ENCODE results near the gene MOK. TPM values are rescaled to one million over a fixed set of nuclear protein-coding genes. Genes with fewer than 3 reads are reported as not detected.
"Not testable (repeated sequence)": the region's sequence is repeated elsewhere in the genome, so short reads cannot be mapped to it uniquely, and the experiment has no call there.

MOK gene
- total and polyA plus RNA-seq, 4 donors: 10.0 to 28.3 (median 13.6) TPM

DNA sequence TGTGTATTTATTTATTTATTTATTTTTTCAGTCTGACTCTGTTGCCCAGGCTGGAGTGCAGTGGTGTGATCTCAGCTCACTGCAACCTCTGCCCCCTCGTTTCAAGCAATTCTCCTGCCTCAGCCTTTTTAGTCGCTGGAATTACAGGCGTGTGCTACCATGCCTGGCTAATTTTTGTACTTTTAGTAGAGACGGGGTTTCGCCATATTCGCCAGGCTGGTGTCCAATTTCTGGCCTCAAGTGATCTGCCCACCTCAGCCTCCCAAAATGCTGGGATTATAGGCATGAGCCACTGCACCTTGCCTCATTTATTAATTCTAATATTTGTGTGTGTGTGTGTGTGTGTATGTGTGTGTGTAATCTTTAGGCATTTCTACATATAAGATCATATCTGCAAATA lies 24.4 kb upstream of the MOK start:
- DNase-seq; H3K4me3 ChIP-seq (ENCODE audit: low read length in 2 of 2); H3K27ac ChIP-seq (ENCODE audit: low read depth in 1 of 2, low read length in 2 of 2); H3K27me3 ChIP-seq (ENCODE audit: control insufficient read depth in 1 of 2, insufficient read depth in 2 of 2, low read length in 1 of 2); H3K36me3 ChIP-seq (ENCODE audit: control insufficient read depth in 1 of 2, insufficient read depth in 2 of 2, low read length in 1 of 2); H3K4me1 ChIP-seq (ENCODE audit: control insufficient read depth in 1 of 2, insufficient read depth in 2 of 2, low read length in 2 of 2); intact Hi-C loops (cut with DNase I); H3K9me3 ChIP-seq (ENCODE audit: control insufficient read depth, low read length); ATAC-seq (ENCODE audit: low FRiP score): not testable (repeated sequence)
- 91 to 94% methylated on average over 6 of the region's 6 CpGs for WGBS, 2 donors

DNA sequence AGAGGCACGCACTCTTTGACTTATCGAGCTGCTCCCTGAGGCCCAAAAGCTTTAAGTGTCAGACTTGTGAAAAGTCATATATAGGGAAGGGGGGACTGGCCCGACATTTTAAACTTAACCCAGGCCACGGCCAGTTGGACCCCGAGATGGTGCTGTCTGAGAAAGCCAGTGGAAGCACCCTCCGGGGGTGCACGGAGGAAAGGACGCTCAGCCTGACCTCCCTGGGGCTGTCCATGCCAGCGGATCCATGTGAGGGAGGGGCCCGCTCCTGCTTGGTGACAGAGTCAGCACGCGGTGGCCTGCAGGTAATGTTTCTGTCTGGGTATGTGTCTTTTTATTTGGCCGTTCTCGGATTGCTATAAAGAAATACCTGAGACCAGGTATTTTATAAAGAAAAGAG lies 21.6 kb upstream of the MOK start:
- peaks cover 0 to 2% of the 10 kb centered on the region in 2 donors for H3K36me3 ChIP-seq (ENCODE audit: control insufficient read depth in 1 of 2, insufficient read depth in 2 of 2, low read length in 1 of 2)
- no peak overlapping the region for H3K27ac ChIP-seq (ENCODE audit: low read depth in 1 of 2, low read length in 2 of 2)
- DNase-seq (peak in 1 of 2 donors; percentile 57), ATAC-seq (ENCODE audit: low FRiP score) (no peak)
- H3K4me3 ChIP-seq (ENCODE audit: low read length in 2 of 2): no peak overlapping the region
- no peaks in the 10 kb centered on the region for H3K4me1 ChIP-seq (ENCODE audit: control insufficient read depth in 1 of 2, insufficient read depth in 2 of 2, low read length in 2 of 2)
- no peaks in the 10 kb centered on the region for H3K27me3 ChIP-seq (ENCODE audit: control insufficient read depth in 1 of 2, insufficient read depth in 2 of 2, low read length in 1 of 2)
- 90 to 93% methylated on average over 14 of the region's 14 CpGs for WGBS, 2 donors
- intact Hi-C loops (cut with DNase I): no loop called here
- H3K9me3 ChIP-seq (ENCODE audit: control insufficient read depth, low read length): no peaks in the 10 kb centered on the region

DNA sequence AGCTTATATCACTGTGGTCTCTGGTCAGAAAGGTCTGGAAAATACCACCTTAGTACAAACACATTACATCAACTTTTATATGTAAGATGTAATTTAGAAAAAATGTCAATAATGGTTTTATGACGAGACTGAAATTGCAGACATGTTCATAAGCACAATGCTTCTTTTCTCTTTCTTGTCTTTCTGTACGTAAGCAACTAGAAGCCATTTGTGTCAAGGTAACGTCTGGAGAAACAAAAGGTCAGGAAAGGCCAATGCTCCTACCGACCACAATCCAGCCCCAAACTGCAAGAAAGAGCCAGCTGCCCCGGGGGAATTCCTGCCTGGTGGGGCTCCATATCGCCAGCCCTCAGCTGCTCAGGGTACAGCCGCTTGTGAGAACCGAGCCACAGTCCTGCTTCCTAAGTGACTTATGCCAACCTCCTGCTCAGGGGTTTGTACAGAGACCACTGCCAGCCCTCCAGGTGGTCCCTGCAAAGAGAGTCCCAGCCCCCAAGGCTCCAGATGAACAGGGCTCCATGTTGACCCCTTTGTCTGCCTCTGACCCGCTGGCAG lies 20.9 kb upstream of the MOK start:
- no peaks in the 10 kb centered on the region for H3K27me3 ChIP-seq (ENCODE audit: control insufficient read depth in 1 of 2, insufficient read depth in 2 of 2, low read length in 1 of 2)
- intact Hi-C loops (cut with DNase I): no loop called here
- no peaks in the 10 kb centered on the region for H3K9me3 ChIP-seq (ENCODE audit: control insufficient read depth, low read length)
- peaks cover 0 to 2% of the 10 kb centered on the region in 2 donors for H3K36me3 ChIP-seq (ENCODE audit: control insufficient read depth in 1 of 2, insufficient read depth in 2 of 2, low read length in 1 of 2)
- no peaks in the 10 kb centered on the region for H3K4me1 ChIP-seq (ENCODE audit: control insufficient read depth in 1 of 2, insufficient read depth in 2 of 2, low read length in 2 of 2)
- DNase-seq: peak in 1 of 2 donors; percentile 50
- ATAC-seq (ENCODE audit: low FRiP score): no peak
- WGBS, 2 donors: 68 to 71% methylated on average over 9 of the region's 9 CpGs
- no peak overlapping the region for H3K27ac ChIP-seq (ENCODE audit: low read depth in 1 of 2, low read length in 2 of 2)
- H3K4me3 ChIP-seq (ENCODE audit: low read length in 2 of 2): no peak overlapping the region

DNA sequence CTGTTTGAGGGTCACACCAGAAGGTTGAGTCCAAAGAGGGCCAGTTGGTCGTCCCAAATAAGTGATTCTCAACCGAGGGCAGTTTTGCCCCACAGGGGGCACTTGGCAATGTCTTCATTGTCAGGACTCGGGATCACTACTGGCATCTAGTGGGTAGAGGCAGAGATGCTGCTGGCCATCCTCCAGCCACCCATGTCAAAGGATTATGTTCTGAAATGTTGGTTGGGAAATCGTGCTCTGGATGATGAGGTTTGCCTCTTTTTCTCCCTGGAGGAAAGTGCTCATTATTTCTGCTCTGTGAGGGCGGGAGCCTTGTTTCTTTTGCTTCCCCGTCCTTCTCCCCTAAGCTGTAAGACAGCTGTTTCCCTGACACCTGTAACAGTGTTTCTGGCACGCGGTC lies 18.1 kb upstream of the MOK start:
- Histone ChIP-seq H3K36me3 (ENCODE audit: control insufficient read depth in 1 of 2, insufficient read depth in 2 of 2, low read length in 1 of 2) (peaks cover 0 to 2% of the 10 kb centered on the region in 2 donors), H3K9me3 (ENCODE audit: control insufficient read depth, low read length) (no peaks in the 10 kb centered on the region), H3K27me3 (ENCODE audit: control insufficient read depth in 1 of 2, insufficient read depth in 2 of 2, low read length in 1 of 2) (no peaks in the 10 kb centered on the region), H3K4me3 (ENCODE audit: low read length in 2 of 2) (no peak overlapping the region), H3K4me1 (ENCODE audit: control insufficient read depth in 1 of 2, insufficient read depth in 2 of 2, low read length in 2 of 2) (no peaks in the 10 kb centered on the region), H3K27ac (ENCODE audit: low read depth in 1 of 2, low read length in 2 of 2) (no peak overlapping the region)
- 34% methylated on average over 8 of the region's 8 CpGs for WGBS, 2 donors
- ATAC-seq (ENCODE audit: low FRiP score) (no peak), DNase-seq (peak in 1 of 2 donors; percentile 88)
- intact Hi-C loops (cut with DNase I): no loop called here

DNA sequence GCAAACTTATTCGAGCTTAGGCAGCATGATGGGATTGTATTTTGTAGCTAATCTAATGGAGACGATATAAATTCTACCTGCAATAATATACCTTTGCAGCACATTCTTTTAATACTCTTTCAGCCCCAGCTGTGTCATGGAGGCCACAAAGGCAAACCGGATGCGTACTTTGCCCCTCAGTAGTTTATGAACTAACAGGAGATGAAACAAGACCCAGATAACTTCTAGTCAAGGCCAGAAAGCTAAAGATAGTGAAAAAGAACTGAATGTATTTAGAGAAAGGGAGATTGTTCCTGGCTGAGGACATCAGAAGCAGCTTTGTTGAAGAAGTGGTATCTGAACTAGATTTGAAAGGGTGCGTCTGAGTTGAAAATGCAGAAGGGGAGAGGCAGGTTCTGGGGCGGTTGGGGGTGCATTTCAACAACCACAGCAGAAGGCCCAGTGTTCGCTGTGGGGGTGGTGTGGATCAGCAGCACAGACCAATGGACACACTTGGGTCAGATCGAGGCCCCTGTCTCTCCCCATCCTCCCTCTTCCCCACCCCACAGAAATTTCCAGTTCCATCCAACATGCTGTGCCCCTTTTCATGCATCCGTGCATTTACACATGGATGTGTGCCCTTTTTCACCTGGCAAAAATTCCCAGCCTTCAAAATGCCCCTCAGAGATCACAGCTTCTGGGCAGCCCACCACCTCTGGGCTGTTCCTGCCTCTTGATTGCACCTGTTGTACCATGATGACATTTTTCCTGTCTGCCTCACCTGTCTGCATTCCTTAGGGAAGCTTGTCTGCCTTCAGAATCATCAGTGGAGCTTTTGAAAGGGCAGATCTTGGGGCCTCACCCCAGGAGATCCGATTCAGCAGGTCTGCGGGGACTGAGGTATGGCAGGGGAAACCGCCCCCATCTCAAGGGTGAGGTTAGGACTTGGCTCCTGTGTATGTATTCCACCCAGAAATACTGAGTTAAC lies 16.8 kb upstream of the MOK start:
- intact Hi-C loops (cut with DNase I): no loop called here
- ATAC-seq (ENCODE audit: low FRiP score) (no peak), DNase-seq (no peak)
- H3K4me1 ChIP-seq (ENCODE audit: control insufficient read depth in 1 of 2, insufficient read depth in 2 of 2, low read length in 2 of 2): no peaks in the 10 kb centered on the region
- H3K4me3 ChIP-seq (ENCODE audit: low read length in 2 of 2): no peak overlapping the region
- H3K9me3 ChIP-seq (ENCODE audit: control insufficient read depth, low read length): no peaks in the 10 kb centered on the region
- H3K27ac ChIP-seq (ENCODE audit: low read depth in 1 of 2, low read length in 2 of 2): no peak overlapping the region
- H3K36me3 ChIP-seq (ENCODE audit: control insufficient read depth in 1 of 2, insufficient read depth in 2 of 2, low read length in 1 of 2): peaks cover 0 to 2% of the 10 kb centered on the region in 2 donors
- no peaks in the 10 kb centered on the region for H3K27me3 ChIP-seq (ENCODE audit: control insufficient read depth in 1 of 2, insufficient read depth in 2 of 2, low read length in 1 of 2)
- WGBS, 2 donors: 88 to 91% methylated on average over 12 of the region's 12 CpGs

DNA sequence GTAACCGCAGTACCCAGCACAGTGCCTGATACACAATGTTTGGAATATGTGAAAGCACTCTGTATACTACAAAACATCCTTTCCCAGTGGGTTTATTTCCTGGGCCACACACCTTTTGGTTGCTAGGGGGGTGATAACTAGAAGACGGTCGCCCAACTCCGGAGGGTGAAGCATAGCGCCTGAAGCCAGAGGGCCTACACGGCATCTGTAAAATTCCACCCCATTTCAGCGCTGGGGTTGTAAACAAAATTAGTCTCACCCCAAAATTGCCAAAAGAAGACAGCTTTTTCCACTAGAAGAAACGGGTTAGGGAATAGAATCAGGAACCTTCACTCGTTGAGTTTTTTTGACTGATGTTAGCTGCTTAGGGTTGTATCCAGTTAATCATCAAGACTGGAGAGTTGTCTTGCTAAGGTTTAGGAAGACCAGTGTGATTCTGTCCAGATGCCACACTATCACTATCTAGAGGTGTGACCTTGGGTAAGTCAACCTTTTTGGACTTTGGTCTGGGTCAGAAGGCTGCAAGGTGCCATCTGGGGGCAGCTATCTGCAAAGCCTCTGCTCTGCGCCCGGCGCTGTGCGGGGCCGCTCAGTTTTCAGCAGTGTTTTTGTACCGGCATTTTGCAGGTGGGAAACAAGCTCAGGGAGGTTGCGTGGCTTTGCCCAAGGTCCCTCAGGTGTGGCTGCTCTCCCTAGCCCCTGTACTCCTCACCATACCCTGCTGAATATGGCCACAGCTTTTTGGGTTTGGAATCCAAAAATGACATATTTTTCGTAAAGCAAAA lies 15.9 kb upstream of the MOK start:
- Histone ChIP-seq H3K9me3 (ENCODE audit: control insufficient read depth, low read length) (no peaks in the 10 kb centered on the region), H3K27me3 (ENCODE audit: control insufficient read depth in 1 of 2, insufficient read depth in 2 of 2, low read length in 1 of 2) (no peaks in the 10 kb centered on the region), H3K27ac (ENCODE audit: low read depth in 1 of 2, low read length in 2 of 2) (peak overlapping the region in 1 of 2 donors; percentile 86), H3K4me1 (ENCODE audit: control insufficient read depth in 1 of 2, insufficient read depth in 2 of 2, low read length in 2 of 2) (no peaks in the 10 kb centered on the region), H3K36me3 (ENCODE audit: control insufficient read depth in 1 of 2, insufficient read depth in 2 of 2, low read length in 1 of 2) (no peaks in the 10 kb centered on the region), H3K4me3 (ENCODE audit: low read length in 2 of 2) (no peak overlapping the region)
- intact Hi-C loops (cut with DNase I): no loop called here
- 84 to 86% methylated on average over 17 of the region's 17 CpGs for WGBS, 2 donors
- ATAC-seq (ENCODE audit: low FRiP score) (no peak), DNase-seq (peak in 1 of 2 donors; percentile 57)

DNA sequence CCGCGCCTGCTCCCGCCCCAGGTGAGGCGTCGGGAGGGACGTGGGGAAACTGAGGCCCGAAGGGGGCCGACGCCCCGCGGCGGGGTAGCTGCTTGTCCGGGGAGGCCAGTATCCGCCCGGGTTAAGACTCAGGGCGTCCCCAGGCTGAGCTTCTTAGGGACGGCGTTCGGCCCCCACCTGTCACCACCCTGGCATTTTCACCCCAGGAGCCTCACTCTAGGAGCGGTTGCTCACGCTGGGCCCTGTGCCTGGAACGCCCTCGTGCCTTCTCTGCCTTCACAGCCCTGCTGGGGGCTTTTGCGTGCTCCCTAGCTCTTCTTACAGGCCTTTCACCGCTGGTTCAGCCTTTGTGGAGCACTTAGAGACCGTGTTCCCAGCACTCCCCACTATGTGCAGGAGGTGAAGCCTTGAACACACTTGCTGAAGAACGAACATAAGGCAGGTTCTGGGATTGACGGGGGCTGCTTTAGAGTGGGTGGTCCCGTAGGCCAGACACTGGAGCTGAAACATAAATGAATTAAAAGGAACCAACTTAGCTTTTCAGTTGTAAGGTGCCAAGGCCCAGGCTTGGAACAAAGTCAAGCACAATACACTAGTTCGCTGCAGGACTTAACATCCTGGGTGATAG lies 15.2 kb upstream of the MOK start:
- peak; percentile 67 to 86 for DNase-seq
- ATAC-seq (ENCODE audit: low FRiP score): no peak
- Histone ChIP-seq H3K4me3 (ENCODE audit: low read length in 2 of 2) (peak overlapping the region; percentile 75 to 88), H3K4me1 (ENCODE audit: control insufficient read depth in 1 of 2, insufficient read depth in 2 of 2, low read length in 2 of 2) (no peaks in the 10 kb centered on the region), H3K27me3 (ENCODE audit: control insufficient read depth in 1 of 2, insufficient read depth in 2 of 2, low read length in 1 of 2) (no peaks in the 10 kb centered on the region), H3K9me3 (ENCODE audit: control insufficient read depth, low read length) (no peaks in the 10 kb centered on the region), H3K27ac (ENCODE audit: low read depth in 1 of 2, low read length in 2 of 2) (peak overlapping the region; percentile 86 to 91), H3K36me3 (ENCODE audit: control insufficient read depth in 1 of 2, insufficient read depth in 2 of 2, low read length in 1 of 2) (no peaks in the 10 kb centered on the region)
- WGBS, 2 donors: 1% methylated on average over 28 to 30 of the region's 30 CpGs
- intact Hi-C loops (cut with DNase I): no loop called here

DNA sequence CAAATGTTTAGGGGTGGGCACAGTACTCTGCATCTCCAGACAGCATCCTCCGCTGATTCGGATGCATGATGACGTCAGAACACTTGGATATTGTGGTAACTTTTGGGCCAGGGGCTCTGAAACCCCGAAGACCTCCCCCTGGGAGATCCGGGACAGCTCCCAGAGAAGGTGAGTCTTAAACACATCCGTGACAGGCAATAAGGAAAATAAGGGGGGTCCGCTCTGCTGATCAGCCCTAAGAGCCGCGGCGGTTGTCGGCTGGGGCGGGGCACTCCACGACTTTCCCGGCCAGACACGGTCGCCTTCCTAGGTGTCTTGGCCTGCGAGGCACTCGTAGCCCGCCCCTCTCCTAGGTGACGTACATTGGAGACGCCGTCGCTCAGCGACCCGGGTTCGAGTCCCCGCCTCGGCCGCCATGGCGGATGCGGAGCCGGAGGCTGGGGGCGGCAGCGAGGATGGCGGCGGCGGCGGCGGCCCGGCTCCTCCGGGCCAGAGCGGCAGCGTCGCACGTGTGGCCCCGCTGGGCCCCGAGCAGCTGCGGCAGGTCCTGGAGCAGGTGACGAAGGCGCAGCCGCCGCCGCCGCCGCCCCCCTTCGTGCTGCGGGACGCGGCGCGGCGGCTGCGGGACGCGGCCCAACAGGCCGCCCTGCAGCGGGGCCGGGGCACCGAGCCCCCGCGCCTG lies 14.5 kb upstream of the MOK start, which contains the start of gene ZNF839:
Gene ZNF839, plus strand, starts transcription at position 396 of the 682 bp plus-strand sequence. Its CDS starts 20 bp downstream, at position 416.
- Histone ChIP-seq H3K4me1 (ENCODE audit: control insufficient read depth in 1 of 2, insufficient read depth in 2 of 2, low read length in 2 of 2) (no peaks in the 10 kb centered on the region), H3K36me3 (ENCODE audit: control insufficient read depth in 1 of 2, insufficient read depth in 2 of 2, low read length in 1 of 2) (no peaks in the 10 kb centered on the region), H3K9me3 (ENCODE audit: control insufficient read depth, low read length) (no peaks in the 10 kb centered on the region), H3K4me3 (ENCODE audit: low read length in 2 of 2) (peak within 1 kb of the TSS; percentile 75 to 88), H3K27me3 (ENCODE audit: control insufficient read depth in 1 of 2, insufficient read depth in 2 of 2, low read length in 1 of 2) (no peaks in the 10 kb centered on the region), H3K27ac (ENCODE audit: low read depth in 1 of 2, low read length in 2 of 2) (peak within 1 kb of the TSS; percentile 86 to 91)
- peak; percentile 87 for ATAC-seq (ENCODE audit: low FRiP score)
- intact Hi-C loops (cut with DNase I): loop anchor here (2.0 to 10.0 kb wide), 4 partner anchors 43 to 355 kb away; partner anchors contain the start of genes HSP90AA1 (in 2 of the 2), CINP (in 1 of the 2), DYNC1H1 (in 1 of the 2) and TECPR2 (in 1 of the 2)
- 0% methylated on average over 34 to 71 of the region's 71 CpGs for WGBS, 2 donors
- DNase-seq: peak; percentile 95 to 99
